Measurements from ENCODE around the gene EEFSEC.

DNA sequence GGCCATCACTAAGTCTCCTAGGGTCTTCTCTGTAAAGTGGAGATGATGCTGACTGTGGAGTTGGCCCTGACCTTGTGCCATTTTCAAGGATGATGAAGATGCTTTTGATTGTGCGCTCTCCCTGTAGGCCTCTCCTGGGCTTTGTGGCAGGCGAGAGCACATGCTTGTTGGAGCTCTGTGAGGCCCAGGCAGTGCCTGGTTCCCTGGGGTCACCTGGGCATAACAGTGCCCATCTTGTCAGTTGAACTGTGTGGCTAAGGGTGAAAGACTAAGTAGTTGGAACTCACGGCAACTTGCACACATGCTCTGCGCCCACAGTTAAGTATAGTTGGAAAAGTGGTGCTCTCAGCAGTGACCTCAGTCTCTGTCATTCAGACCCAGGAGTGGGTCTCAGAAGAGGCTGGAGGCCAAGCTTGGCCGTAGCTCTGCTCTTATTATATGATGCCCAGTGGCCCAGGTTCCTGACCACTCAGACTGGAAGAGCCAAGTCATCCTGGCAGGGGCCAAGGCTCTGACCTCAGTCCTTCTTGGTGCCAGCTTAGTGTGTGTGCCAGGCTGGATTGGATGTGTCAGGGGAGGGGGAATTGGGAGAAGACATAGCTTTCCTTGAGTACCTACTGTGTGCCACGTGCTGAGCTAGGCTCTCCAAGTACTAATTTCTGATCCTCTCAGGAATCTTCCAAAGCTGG is 154.6 kb downstream of the EEFSEC start:
- no peak for TF ChIP-seq POLR2A (IDR thresholded peaks at IDR 0.05)
- TF ChIP-seq, protein P1, sequence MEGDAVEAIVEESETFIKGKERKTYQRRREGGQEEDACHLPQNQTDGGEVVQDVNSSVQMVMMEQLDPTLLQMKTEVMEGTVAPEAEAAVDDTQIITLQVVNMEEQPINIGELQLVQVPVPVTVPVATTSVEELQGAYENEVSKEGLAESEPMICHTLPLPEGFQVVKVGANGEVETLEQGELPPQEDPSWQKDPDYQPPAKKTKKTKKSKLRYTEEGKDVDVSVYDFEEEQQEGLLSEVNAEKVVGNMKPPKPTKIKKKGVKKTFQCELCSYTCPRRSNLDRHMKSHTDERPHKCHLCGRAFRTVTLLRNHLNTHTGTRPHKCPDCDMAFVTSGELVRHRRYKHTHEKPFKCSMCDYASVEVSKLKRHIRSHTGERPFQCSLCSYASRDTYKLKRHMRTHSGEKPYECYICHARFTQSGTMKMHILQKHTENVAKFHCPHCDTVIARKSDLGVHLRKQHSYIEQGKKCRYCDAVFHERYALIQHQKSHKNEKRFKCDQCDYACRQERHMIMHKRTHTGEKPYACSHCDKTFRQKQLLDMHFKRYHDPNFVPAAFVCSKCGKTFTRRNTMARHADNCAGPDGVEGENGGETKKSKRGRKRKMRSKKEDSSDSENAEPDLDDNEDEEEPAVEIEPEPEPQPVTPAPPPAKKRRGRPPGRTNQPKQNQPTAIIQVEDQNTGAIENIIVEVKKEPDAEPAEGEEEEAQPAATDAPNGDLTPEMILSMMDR (IDR thresholded peaks at IDR 0.05), result no peak
